Vagina (tissue), 2 donors: Measurements from ENCODE around the gene POLK.

Source experiments
- CTCF ChIP-seq, 3 experiments: fragments of 450-650 bp in 2 of 3; fragments of 200-600 bp in 1 of 3; sonication (generic) in 1 of 3; IDR thresholded peaks; one replicate each; pipeline ENCODE4 v1.5.1; 2017 to 2019; ENCODE audit warnings: antibody characterized with exemption in 3 of 3, mild to moderate bottlenecking in 2 of 3, moderate library complexity in 2 of 3
- POLR2A ChIP-seq, 2 donors: fragments of 450-650 bp; IDR thresholded peaks; one replicate each; pipeline ENCODE4 v1.6.1; 2017; ENCODE audit warnings: antibody characterized with exemption in 2 of 2, mild to moderate bottlenecking in 2 of 2, moderate library complexity in 2 of 2
- POLR2AphosphoS5 ChIP-seq, 2 donors: sonication (generic); formaldehyde crosslinking; IDR thresholded peaks; one replicate each; pipeline ENCODE4 v1.9.0; 2017; ENCODE audit warnings: antibody characterized with exemption in 2 of 2, mild to moderate bottlenecking in 2 of 2, low read depth in 1 of 2; ENCODE audit not compliant: insufficient read depth in 1 of 2

- TF ChIP-seq CTCF (IDR thresholded peaks at IDR 0.05) (no peak), POLR2A (IDR thresholded peaks at IDR 0.05) (no peak), POLR2AphosphoS5 (IDR thresholded peaks at IDR 0.05; ENCODE audit: insufficient read depth in 1 of 2, low read depth in 1 of 2) (no peak)
Measured at GRCh38 chr5:75571547-75571946, 59.9 kb downstream of the POLK start.
